HepG2 (cell line): ENCODE data around the gene ZMIZ1. TPM values are rescaled to one million over a fixed set of nuclear protein-coding genes. Genes with fewer than 3 reads are reported as not detected.

Experiments used
- AFF4 ChIP-seq: sonication (generic); formaldehyde crosslinking; IDR thresholded peaks from 2 replicates; pipeline ENCODE4 v1.4.0; 2020; ENCODE audit warnings: missing genetic modification reagents
- AGO1 ChIP-seq: fragments of 200-400 bp; formaldehyde crosslinking; IDR thresholded peaks from 2 replicates; pipeline ENCODE4 v1.6.1; 2017; ENCODE audit warnings: mild to moderate bottlenecking, low read depth, low read length, moderate library complexity; ENCODE audit not compliant: poor library complexity, severe bottlenecking
- DMAP1 ChIP-seq: IDR thresholded peaks from 2 replicates; pipeline ENCODE4 v1.6.1; 2016
- E2F1 ChIP-seq: sonication (generic); formaldehyde crosslinking; IDR thresholded peaks from 2 replicates; pipeline ENCODE4 v1.5.0; 2020; ENCODE audit warnings: missing genetic modification reagents
- HNRNPK ChIP-seq: fragments of 200-400 bp; formaldehyde crosslinking; IDR thresholded peaks from 2 replicates; pipeline ENCODE4 v1.6.1; 2018; ENCODE audit warnings: low read length, low read depth, moderate library complexity, mild to moderate bottlenecking; ENCODE audit not compliant: poor library complexity, severe bottlenecking
- NCOR1 ChIP-seq: fragments of 200-600 bp; sonication (generic); IDR thresholded peaks from 2 replicates; pipeline ENCODE4 v1.7.0; 2017; ENCODE audit warnings: antibody characterized with exemption, low read length, borderline replicate concordance
- PHB2 ChIP-seq: fragments of 450-650 bp; IDR thresholded peaks from 2 replicates; pipeline ENCODE4 v1.6.1; 2018; ENCODE audit not compliant: partially characterized antibody
- POGZ ChIP-seq: sonication (generic); formaldehyde crosslinking; IDR thresholded peaks from 2 replicates; pipeline ENCODE4 v1.4.0; 2020; ENCODE audit warnings: mild to moderate bottlenecking, missing genetic modification reagents
- POLR2G ChIP-seq: fragments of 200-400 bp; formaldehyde crosslinking; IDR thresholded peaks from 2 replicates; pipeline ENCODE4 v1.6.1; 2018; ENCODE audit warnings: mild to moderate bottlenecking, low read depth, low read length, moderate library complexity
- SAP130 ChIP-seq: IDR thresholded peaks from 2 replicates; pipeline ENCODE4 v1.6.1; 2016; ENCODE audit warnings: low read depth
- U2AF2 ChIP-seq: fragments of 200-400 bp; formaldehyde crosslinking; IDR thresholded peaks from 2 replicates; pipeline ENCODE4 v1.6.1; 2017; ENCODE audit warnings: low read depth, mild to moderate bottlenecking, low read length
- YY1 ChIP-seq: IDR thresholded peaks from 2 replicates; pipeline ENCODE4 v1.6.1; 2011; ENCODE audit warnings: low read length, low read depth, moderate library complexity, mild to moderate bottlenecking; ENCODE audit not compliant: insufficient read depth, insufficient replicate concordance
- ZBTB4 ChIP-seq: sonication (generic); formaldehyde crosslinking; IDR thresholded peaks from 2 replicates; pipeline ENCODE4 v1.4.0; 2020; ENCODE audit warnings: missing genetic modification reagents, mild to moderate bottlenecking, borderline replicate concordance
- ZNF160 ChIP-seq: sonication (generic); formaldehyde crosslinking; IDR thresholded peaks from 2 replicates; pipeline ENCODE4 v1.8.0; 2022; ENCODE audit warnings: mild to moderate bottlenecking, inconsistent platforms, missing genetic modification reagents
- ZNF570 ChIP-seq: sonication (generic); formaldehyde crosslinking; IDR thresholded peaks from 2 replicates; pipeline ENCODE4 v1.4.0; 2020; ENCODE audit warnings: mild to moderate bottlenecking, missing genetic modification reagents, borderline replicate concordance
- ZNF678 ChIP-seq: sonication (generic); formaldehyde crosslinking; IDR thresholded peaks from 2 replicates; pipeline ENCODE4 v1.4.0; 2020; ENCODE audit warnings: mild to moderate bottlenecking, missing genetic modification reagents
- ZZZ3 ChIP-seq: sonication (generic); formaldehyde crosslinking; IDR thresholded peaks from 2 replicates; pipeline ENCODE4 v1.4.0; 2020; ENCODE audit warnings: missing genetic modification reagents, mild to moderate bottlenecking, borderline replicate concordance
- polyA plus RNA-seq, 8 experiments: library from polyadenylated mRNA; depleted of rRNA in 3 of 8; stranded (reverse) in 7 of 8; unstranded in 1 of 8; fragments of >200 nt; fragmentation: Illumina TruSeq in 4 of 8; extraction: Trizol in 4 of 8; gene quantifications; 2 replicates each; pipeline versions ENCODE4 v1.2.1 to v1.2.3, GENCODE V29; 2011 to 2016; ENCODE audit warnings: low read depth in 4 of 8, missing spikeins in 1 of 8, mixed read lengths in 1 of 8; ENCODE audit not compliant: insufficient read depth in 1 of 8
- total RNA-seq, 5 experiments: library from RNA; depleted of rRNA; stranded (reverse); fragments of >200 nt; fragmentation: Illumina TruSeq; extraction: Trizol; gene quantifications; 2 replicates each; pipeline ENCODE4 v1.2.3, GENCODE V29; 2016; ENCODE audit warnings: low read depth in 1 of 5

ZMIZ1 gene
- total and polyA plus RNA-seq, 2 of the 13 experiments (the other 11 are each of a cell fraction or from before 2014, with no cell fraction given), result 5.3 to 10.2 TPM

GRCh38 chr10:79335470-79336235 is 266.9 kb downstream of the ZMIZ1 start (continued):
- peak; percentile 80 for TF ChIP-seq DMAP1 (CRISPR knock-in tag)
- TF ChIP-seq AFF4 (CRISPR knock-in tag), result peak; percentile 7; the same call in 1 of the 2 replicates
- no peak for TF ChIP-seq HNRNPK
- no peak for TF ChIP-seq ZZZ3 (CRISPR knock-in tag)
- no peak for TF ChIP-seq YY1
- TF ChIP-seq ZNF570 (CRISPR knock-in tag), result no peak
- TF ChIP-seq ZBTB4 (CRISPR knock-in tag), result 0 out of 2 replicates have a peak, but pooled peaks have one; percentile 63
- peak; percentile 90; the same call in 1 of the 2 replicates for TF ChIP-seq NCOR1
- TF ChIP-seq AGO1, result no peak
- TF ChIP-seq PHB2, result no peak
- no peak for TF ChIP-seq U2AF2
- TF ChIP-seq POLR2G, result peak; percentile 73
- peak; percentile 87 for TF ChIP-seq POGZ (CRISPR knock-in tag)
- 0 out of 2 replicates have a peak, but pooled peaks have one; percentile 26 for TF ChIP-seq ZNF160 (CRISPR knock-in tag)
- TF ChIP-seq E2F1 (CRISPR knock-in tag), result 0 out of 2 replicates have a peak, but pooled peaks have one; percentile 30
- TF ChIP-seq ZNF678 (CRISPR knock-in tag), result no peak
- TF ChIP-seq SAP130 (CRISPR knock-in tag), result peak; percentile 83
